ENCODE results near the gene NUFIP1.
A peak's percentile ranks its signal among the peaks of the same experiment; 100 is the strongest.
"Not testable (repeated sequence)": the region's sequence is repeated elsewhere in the genome, so short reads cannot be mapped to it uniquely, and the experiment has no call there.

The NUFIP1 gene

DNA sequence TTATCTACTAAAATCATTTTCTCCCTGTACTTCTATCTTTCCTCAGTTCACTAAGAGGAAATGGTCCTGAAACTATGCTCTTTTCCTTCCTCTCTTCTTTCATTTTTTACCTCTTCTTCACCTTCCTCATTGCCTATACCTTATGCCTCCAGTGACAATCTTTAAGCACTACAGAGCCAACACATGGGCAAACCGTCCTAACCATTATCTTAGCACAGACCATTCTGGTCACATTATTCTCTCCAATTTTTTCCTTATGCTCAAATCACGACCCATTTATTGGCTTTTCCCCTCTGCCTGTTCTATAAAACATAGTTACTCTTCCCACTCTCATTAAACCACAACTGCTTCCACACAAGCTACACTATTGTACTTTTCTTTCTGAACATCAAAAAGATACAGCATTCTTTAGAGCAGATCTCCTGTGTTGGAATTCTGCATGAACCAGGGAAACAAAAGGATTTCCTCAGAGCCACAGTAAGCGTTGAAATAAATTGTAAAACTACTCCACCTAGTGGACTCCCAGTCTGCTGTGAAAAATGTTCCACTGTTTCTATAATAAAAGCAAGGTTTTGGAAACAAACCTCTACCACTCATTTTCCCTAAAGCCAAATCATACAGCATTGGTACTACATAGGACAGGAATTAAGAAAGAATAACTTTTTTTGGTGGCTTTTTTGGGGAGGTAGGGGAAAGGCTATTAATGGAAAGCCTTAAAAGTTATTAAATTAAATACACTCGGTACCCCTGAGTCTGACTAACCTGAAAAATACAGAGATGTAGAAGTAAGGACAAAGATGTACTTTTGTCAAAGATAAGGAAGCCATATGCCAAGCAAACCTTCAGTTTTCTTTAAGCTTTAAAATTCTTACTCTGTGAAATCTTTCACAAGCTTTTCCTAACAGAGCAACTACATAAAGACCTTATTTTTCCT is 19.5 kb downstream of the NUFIP1 start:
- no peak for DNase-seq

DNA sequence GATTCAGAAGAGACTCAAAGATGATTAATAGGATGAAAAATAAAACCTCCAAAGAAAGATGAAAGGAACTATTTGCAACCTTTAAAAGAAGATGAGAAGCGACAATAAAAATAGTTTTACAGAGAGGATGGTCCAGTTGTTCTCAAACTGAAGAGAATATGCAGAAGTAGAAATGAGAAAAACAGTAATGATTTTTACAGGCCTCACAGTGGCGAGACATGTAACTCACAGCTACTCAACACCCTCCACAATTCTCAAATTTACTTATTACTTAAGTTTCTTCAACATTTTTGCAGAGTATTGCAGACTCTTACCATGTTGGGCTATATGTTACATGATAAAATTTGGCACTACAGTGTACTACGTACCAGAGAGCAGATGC is 20.8 kb downstream of the NUFIP1 start:
- no peak for DNase-seq

DNA sequence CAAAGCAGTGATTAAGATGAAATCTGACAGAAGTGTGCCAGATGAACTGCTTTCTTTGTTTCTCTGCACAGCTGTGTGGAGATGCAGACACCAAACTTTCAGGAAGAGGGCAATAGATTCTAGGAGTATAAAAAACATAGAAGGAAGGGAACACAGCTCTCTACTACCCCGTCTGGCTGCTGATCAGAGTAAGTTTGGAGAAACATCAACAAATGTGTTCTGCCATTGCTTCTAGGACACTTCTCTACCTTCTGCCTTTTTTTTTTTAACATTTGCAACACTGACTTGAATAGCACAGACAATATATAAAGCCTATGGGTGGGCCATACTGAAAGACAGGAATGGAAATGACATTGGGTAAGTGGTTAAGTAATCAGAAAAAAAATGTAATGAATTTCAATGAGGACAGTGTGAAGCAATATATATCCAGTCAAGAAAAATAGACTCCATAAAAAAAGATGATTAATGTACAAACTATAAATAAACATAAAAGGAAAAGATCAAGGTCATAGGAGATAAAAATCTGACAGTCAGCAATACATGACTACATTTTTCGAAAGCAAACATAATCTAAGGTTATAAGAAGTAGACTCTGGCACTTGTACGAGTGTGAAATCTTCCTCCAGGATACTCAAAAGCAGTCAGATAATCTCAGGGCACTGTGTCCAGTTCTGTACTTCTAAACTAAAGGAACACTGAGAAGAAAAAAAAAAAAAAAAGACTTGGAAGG is 21.4 kb downstream of the NUFIP1 start:
- no peak for DNase-seq

DNA sequence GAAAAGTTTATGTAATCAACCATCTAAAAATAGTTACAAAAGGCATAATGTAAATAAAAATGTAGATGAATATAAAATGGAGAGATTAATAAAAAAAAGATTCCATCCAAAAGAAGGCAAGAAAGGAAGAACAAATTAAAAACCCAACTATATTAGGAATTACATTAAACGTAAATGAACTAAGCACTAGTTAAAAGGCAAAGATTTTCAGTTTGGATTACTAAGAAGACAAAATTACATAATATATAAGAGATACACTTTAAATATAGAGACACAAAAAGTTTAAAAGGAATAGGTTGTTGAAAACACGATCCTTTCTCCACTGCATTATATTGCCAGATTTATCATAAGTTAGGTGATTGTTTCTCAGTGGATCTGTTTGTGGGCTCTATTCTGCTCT is 27.3 kb downstream of the NUFIP1 start:
- DNase-seq = no peak

DNA sequence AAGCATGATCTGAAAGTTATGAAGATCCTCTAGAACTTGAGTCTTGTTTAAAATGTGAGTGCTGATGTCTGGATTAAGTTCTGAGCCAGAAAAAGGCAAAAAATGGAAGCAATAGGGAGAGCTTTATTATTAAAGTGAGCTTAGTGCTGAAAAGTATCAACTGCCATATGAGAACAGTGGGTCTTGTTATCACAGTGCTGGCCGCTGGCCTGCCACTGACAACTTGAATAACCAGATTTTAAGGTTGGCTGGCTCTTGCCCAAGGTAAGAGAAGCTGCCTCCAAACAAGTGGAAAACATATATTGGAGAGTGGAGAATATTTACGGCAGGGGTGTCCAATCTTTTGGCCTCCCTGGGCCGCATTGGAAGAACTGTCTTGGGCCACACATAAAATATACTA is 33.9 kb downstream of the NUFIP1 start:
- no peak for DNase-seq

DNA sequence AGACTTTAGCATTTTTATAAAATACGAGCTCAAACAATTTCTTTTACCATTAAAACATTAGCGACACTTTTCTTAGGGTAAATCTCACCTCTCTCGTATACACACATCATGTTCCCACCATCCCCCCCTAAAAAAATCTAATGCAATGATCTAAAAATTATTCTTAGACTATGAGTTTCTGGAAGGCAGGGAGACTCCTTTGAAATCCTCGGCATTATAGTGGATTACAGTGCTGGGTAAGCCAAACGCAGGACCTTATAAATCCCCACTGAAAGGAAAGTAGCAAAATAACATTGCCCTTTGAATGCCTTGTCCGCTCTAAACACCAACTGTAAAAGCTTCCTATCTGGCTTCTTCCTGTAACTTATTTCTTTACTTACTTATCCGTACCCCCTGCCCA is 35.0 kb downstream of the NUFIP1 start:
- no peak for DNase-seq

DNA sequence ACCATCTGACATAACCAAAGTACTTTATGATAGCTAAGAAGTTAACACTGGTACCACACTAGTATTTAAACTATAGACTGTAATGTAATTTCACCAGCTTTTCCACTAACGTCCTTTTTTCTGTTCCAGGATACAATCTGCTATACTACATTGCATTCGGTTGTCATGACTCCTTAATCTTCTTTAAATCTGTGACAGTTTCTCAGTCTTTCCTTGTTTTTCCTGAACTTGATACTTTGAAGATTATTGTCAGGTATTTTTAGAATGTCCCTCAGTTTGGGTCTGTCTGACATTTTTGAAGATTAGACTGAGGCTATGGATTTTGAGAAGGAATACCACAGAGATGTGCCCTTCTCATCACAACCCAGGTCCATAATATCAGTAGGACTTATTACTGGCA is 36.6 kb downstream of the NUFIP1 start:
- DNase-seq = no peak

DNA sequence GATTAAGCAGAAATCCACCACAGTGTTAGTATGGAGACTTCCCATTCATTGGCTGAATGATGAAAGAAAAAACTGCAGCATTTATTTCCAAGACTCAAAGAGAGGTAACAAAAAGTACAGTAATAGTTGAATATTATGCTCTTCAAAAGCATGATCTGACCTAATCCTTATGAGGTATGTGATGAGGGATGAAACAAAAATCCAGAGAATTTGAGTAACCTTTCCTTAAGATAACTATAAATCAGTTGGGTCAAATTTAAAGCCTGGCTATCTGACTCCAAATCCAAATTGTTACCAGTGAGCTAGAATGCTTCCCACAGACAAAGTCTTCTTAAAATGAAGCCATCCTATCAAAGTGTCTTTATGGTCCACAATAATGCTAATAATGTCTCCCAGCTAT is 38.1 kb downstream of the NUFIP1 start:
- DNase-seq = no peak

DNA sequence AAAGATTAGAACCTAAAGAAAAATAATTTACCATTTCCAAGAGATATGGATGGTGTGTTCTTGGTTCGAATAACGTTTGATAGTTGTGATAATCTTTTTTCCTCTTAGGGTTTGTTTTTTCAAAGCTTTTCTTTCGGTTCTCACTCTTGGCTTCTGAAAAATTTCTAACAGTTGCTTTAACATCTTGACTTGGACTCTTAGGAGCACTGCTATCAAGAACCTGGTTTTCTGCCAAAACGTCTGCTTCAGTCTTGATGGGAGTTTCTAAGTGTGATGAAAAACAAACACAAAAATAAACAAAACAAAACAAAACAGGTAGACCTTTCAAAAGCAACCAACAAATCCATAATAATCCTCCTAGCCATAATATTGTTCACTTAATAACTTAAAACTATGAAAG is 45.9 kb downstream of the NUFIP1 start:
- not testable (repeated sequence) for DNase-seq

DNA sequence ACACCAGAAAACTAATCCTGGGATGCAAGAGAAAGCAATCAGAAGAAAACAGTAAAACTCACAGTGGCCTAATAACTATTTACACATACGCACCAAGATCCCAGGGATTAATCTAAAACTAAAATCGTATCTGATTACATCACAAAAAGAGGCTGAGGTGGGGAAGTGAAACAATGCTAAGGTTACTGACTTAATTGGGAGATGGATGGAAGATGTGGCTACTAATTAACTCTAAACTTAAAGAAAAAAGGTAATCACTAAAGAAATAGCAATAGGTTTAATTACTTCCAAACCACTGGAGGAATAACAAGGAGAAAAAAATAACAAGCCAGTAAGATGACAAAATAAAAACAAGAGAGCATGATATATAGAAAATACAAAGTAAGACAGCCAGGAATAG is 50.4 kb downstream of the NUFIP1 start:
- no peak for DNase-seq

DNA sequence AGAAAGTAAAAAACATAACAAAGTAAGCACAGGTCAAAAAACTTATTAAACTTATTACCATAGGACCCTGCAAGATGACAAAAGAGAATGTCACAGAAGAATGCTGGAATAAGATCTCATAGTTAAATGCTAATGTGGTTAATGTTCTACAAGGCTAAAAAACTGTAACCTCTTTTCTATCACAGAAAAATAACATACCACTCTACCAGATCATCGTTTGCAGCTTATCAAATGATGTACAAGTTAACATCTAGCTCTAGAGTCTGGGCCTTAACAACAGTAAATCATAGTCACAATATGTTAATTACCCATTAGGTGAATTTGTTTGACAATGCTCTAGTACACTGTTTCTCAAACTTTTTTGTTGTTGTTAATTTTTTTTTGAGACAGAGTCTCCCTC is 53.0 kb downstream of the NUFIP1 start:
- no peak for DNase-seq

DNA sequence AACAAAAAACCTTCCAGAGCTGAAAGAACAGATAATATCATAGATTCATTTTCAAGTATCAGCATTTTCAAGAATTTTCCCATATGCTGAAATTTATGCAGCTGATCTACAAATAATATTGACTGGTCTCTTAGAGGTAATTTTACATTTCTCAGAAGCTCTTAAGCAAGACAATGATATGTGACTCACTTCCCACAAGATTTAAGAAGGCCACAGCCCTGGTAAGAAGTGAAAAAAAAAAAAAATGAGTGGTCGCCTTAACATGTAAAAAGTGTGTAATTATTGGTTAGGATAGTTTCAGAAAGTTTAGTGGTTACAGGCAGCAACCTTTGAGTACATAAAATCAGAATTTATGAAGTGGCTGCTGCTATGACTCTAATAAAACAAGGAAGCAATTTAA is 54.5 kb downstream of the NUFIP1 start:
- no peak for DNase-seq

DNA sequence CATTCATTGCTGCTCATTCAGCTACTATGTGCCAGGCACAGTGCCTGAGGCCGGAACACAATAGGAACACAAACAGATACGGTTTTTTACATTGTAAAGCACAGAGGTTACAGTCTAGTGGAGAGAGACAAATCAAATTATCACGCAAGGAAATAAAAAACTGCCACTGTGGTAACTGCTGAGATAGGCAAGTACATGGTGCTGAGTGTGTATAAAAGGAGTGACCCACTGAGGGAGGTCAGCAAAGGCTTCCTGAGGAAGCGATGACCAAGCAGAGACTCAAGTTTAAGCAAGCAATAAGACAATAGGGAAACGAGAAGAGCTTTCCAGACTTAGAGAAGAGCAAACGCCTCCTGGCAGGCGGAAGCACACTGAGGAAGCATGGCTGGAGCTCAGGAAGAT is 56.4 kb downstream of the NUFIP1 start:
- no peak for DNase-seq

DNA sequence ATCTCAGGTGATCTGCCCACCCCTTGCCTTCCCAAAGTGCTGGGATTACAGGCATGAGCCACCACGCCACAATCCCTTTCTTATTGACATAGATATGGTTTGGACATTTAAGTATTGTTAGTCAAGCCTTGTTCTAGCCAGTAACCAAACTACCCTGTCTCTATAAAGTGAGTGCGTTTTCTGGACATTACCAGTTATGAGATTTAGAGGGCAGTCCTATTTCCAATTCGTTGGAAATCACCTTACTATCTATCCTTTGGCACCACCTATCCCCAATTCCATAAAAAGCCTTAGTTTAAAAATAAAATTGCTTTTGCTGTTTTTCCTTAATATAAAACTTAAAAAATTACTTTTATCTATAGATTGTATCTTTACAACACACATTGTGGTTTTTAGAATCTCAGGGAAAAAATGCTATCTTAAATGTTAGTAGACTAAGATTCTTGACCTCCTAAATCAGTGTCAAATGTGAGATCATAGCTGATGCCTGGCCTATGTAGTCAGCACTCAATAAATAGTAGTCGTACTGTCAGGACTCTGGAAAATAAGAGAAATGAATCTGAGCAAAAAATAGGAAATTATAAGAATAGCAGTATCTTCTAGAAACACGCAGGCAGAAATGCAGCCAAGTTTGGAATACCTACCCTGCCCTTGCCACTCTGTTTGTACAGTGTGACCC is 57.0 kb downstream of the NUFIP1 start:
- DNase-seq = no peak

DNA sequence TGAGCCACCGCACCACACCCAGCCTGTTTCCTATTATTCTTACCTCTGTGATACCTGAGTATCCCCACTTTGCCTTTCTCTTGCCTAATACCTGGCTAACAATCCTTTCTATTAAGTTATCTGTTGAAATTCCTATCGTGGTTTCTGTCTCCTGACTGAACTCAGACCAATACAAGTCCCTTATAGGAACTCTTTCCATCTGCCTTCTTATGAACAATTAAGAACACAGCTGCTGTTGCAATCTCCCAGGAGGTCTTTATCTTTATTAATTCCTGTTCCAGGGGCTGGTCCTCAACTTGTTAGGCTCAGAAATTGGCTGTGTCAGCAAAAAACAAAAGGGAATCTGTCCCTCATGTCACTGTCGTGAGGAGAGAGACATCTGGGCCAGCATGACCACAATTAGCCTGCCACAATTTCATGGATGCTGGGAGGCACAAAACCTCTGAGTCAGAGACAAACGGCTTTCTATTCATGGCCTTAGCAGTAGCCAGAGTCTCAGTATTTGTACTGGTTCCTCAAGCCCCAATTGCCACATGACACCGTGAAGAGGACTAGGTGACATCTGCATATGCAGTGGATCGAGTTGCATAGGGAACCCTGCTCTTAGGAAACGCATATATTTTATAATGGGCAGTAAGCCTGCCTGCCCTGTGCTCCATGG is 58.2 kb downstream of the NUFIP1 start:
- DNase-seq = no peak

DNA sequence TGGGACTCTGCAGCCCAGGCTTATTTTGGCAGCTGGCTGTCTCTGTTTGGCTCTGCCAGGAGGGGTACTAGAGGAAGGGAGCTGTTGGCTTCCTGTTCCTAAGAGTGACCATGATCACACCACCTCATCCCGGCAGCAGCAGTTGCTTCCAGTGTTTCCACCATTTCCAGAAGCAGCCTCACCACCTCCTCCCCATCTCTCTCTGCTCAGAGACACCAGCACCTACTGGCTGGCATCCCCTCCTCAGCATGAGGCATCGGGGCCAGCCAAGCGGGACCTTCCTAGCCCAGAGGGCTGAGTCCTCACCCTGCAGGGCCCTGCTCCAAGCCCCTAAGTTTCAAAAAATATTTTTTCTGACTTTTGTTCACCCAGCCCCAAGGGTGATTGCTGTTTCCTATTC is 59.0 kb downstream of the NUFIP1 start:
- DNase-seq = no peak

DNA sequence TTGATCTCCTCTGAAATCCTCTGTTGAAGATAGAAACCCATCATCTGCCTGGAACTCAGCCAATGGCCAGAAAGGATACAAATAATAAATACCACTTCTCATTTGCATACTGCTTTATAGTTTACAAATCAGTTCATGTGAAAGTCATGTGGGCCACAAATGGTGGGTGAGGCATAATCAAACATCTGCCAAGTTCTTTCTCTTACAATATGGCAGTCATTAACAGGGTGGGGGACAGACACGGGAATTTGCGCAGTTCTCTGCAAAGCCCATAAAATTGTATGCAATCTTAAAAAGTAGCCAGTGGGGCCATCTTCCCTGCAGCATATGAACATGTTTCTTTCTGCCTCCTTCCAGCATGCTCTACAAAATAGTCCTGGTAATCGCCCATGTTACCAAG is 59.6 kb downstream of the NUFIP1 start:
- no peak for DNase-seq

DNA sequence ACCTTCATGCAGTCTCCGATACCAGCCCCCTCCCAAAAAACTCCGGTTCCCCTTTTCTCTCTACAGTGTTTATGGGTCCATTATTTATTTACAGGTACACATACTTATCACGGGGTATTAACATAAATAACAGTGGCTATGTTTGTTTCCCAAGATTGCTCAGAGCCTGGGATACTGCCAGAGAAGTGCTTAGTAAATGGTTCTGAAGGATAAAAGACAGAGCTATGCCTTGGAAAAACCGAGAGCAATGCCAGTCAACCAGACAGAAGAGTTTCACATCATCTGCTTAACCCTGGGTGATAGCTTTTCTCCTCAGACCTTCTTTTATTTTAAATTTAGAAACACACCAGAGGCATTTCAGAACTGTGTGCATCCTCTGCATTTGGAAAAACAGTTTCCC is 61.3 kb downstream of the NUFIP1 start:
- no peak for DNase-seq

DNA sequence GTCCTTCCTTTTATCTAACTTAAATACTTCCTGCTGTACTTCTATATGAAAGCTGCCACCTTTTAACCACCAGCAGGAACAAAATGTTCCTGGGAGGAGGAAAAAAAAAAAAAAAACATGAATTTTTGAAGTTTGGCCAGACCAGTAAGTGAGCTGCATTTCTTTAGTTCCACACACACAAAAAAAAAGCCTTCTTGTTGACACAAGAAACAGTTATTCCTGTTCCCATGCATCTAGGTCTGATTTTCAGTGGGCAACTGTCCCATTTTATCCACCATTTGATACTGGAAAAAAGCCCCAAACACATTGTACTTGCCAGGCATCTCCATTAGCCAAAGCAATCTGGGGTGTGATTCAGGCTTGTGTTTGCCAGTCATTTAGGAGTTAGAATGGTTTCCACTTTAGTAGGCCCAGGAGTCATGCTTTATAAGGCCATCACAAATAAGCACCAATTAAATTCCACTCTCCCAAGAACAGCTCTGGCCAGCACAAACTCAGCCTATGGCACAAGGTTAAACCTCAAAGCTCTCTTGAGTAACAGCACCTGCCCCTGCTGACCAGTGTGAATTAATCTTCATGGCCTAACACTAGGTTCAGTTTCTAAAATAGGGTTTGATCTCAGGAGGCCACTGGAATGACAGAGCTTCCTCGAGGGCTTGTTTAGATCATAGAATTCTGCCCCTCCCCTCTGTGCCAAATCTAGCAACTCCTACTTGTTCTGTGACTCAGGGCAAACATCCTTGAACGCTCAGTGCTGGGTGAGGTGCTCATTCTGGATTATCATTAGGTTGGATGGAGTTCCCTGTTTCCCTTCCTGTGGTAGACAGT is 67.1 kb downstream of the NUFIP1 start:
- peak; percentile 8 for DNase-seq

DNA sequence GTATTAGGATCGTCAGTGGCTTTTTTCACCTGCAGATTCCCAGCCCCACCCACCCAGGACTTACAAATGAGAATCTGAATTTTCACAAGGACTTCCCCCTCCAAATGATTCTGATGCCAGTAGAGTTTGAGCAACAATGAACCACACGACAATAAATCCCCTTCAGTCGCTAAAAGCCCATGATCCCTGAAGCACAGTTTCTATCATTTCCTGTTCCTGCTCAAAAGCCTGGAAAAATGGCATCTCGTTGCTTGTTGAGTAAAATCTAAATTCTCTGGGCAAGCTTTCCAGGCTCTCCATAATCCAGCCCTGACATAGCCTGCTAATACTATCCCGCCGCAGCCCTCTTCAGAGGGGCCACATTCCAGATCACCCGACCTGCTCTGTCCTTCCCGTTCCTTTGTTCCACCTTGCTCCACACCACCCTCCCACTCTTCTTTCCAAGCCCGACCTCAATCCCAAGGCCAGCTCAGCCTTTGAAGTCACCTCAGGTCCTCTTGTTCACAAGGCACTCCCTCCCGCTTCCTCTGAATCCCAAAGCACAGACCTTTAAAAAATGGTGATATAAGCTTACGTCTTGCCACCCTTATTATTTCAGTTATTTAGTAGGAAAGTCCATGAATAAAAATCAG is 67.9 kb downstream of the NUFIP1 start:
- DNase-seq = no peak

DNA sequence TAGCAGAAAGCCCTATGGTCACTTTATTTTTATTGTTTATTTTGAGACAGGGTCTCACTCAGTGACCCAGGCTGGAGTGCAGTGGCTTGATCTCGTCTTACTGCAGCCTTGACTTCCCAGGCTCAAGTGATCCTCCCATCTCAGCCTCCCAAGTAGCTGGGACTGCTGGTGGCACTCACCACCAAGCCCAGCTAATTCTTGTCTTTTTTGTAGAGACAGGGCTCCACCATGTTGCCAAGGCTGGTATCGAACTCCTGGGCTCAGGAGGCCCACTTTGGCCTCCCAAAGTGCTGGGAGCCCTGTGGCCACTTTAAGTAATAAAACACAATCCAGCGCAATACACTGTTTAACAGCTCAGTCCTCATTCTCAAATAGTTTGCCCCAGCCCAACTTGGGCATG is 69.3 kb downstream of the NUFIP1 start:
- no peak for DNase-seq

All from T1000 (cell line).